GM19438 (cell line): ENCODE data around the gene EXOC3.
A peak's percentile ranks its signal among the peaks of the same experiment; 100 is the strongest.

Source experiments
- ATAC-seq: cut with Tn5 transposase; IDR thresholded peaks from one replicate; pipeline ENCODE4 v1.9.1; 2021; ENCODE audit warnings: low read depth; ENCODE audit not compliant: unreplicated experiment

EXOC3 gene

DNA sequence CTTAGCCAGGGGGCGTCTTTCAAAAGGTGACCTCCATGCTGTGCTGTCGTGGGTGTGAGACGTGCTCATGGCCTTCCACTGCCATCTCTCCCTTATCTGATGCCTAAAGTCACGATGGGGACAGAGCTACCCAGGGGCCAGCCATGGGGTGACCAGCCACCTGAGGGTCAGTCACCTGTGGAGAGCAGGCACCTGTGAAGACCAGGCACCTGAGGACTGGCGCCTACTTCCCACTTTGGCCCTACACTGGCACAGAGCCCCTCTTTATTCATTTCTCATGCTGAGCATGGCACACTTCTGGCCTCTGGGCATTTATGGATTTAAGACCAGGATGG, 6.4 kb upstream of the EXOC3 start:
- ATAC-seq = no peak

DNA sequence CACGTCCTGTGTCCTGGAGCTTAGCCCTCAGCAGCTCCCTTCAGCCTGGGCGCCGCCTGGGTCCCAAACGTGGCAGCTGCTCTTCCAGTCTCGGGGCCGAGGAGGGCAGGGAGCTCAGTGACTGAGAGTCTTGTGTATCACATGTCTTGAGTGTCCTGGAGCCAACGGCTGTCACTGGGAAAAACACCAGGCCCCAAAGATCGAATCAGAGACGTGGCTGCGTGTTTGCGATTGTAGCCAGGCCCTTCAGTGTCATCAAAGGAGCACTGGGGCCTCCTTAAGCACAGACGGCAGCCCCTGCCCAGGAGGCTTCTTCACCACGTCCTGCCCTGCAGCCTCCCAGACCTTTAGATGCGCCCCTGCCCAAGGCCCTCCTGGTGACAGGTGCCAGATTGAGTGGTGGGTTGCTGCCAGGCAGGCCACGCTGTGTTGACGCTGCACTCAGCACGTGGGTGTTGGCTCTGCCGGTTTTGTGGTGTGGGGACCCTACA, 5.7 kb upstream of the EXOC3 start:
- ATAC-seq = no peak

DNA sequence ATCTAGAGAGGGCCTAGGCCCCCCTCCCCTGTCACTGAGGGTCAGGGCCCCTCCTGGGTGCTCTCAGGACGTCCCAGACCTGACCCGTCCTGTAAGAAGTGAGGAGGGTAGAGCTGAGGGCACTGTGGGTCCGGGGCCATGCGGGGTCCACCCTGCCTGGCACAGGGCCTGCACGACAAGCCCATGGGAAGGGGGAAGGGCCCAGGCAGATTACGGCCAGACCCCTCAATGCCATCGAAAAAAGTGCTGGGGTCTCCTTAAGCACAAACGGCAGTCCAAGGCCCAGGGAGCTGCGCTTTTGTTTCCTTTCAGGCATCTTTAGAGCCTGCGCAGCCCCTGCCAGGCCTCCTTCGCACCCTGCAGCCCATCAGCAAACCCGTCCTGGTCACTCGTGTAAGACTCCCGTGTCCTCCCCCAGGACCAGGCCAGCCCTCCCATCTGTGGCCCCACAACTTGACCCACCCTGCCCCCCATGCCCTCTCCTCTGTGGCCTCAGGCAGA, 4.4 kb upstream of the EXOC3 start:
- no peak for ATAC-seq

DNA sequence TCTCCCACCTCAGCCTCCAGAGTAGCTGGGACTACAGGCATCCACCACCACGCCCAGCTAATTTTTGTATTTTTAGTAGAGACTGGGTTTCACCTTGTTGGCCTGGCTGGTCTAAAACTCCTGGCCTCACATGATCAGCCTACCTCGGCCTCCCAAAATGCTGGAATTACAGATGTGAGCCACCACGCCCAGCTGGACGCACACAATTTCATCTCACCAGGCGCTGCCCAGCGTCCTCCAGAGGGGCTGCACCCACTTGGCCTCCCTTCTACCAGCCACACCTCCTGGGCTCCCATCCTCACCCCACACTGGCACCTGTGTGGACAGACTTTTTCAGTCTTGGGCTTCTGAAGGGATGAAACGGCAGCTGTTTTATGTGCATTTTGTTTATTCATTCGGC, 3.8 kb upstream of the EXOC3 start:
- no peak for ATAC-seq

DNA sequence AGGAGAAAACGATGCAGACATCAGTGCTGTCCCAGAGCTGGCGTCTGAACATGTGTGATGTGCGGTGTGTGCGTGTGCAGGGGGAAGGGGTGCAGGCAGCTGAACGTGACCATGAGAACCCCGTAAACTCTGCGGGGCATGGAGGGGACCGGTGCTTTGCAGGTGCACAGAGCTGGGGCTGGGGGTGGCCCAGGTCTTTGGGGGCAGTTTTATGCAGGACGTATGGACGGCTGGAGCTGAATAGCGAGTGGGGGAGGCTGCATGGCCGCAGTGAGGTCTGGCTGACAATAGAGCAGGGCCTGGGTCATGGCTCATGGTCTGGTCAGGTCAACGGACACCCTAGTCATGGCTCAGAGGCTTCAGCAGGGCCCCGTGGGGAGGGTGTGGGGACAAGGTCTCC, 3.3 kb upstream of the EXOC3 start:
- no peak for ATAC-seq

- ATAC-seq = no peak
Observed at GRCh38 chr5:440401-441201, 2.4 kb upstream of the EXOC3 start.

GRCh38 chr5:441996-442334, 1.0 kb upstream of the EXOC3 start:
- ATAC-seq = no peak

GRCh38 chr5:443239-444151, 519 bp downstream of the EXOC3 start:
- peak; percentile 19 for ATAC-seq

- no peak for ATAC-seq
Observed at GRCh38 chr5:444226-444625, 1.2 kb downstream of the EXOC3 start.

DNA sequence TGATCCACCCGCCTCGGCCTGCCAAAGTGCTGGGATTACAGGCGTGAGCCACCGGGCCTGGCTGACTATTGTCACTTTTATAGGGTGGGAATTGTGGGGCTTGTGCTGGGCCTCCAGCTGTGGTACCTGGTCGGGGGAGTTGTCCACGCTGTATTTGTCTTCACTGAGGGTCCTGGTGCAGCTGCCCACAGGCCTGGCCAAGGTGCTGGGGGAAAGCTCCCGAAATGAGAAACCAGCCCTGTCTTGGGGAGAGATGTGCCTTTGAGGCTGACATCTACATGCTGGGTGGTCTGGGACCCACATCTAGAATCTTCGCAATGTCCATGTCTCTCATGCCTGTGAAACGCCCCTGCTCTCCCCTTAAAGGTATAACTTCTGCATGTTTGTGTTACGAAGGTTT, 2.6 kb downstream of the EXOC3 start:
- no peak for ATAC-seq

DNA sequence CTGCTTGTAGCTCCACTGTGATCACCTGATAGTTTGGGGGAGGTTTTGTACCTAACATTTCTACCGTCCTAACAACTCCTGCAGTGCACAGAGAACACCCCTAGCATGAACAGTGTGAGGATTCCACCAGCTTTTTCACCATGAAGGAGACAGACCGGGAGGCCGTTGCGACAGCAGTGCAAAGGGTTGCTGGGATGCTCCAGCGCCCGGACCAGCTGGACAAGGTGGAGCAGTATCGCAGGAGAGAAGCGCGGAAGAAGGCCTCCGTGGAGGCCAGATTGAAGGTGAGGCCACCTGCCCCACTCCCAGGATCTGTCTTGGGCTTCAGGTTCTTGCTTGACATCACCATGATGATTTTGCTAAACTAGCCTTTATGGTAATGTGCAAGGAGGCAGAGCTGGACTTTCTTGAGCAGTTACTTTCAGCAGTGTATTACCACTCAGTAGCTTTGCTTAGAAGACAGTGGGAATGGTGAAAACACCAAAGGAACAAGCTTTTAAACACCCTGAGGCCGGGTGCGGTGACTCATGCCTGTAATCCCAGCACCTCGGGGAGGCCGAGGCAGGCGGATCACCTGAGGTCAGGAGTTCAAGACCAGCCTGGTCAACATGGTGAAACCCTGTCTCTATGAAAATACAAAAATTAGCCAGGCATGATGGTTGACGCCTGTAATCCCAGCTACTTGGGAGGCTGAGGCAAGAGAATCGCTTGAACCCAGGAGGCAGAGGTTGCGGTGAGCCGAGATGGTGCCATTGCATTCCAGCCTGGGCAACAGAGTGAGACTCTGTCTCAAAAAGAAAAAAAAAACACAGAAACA, 3.3 kb downstream of the EXOC3 start:
- no peak for ATAC-seq

GRCh38 chr5:446883-447263, 3.9 kb downstream of the EXOC3 start:
- ATAC-seq = no peak

DNA sequence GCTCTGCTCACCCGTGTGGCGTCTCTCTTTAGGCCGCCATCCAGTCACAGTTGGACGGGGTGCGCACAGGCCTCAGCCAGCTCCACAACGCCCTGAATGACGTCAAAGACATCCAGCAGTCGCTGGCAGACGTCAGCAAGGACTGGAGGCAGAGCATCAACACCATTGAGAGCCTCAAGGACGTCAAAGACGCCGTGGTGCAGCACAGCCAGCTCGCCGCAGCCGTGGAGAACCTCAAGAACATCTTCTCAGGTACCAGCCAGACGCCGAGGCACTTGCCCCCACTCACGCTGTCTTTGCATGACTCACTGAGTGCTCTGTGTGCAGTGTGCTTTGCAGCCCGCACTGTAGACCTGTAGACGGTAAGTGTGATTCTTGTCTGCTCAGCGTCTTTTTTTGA, 4.5 kb downstream of the EXOC3 start:
- ATAC-seq = no peak

DNA sequence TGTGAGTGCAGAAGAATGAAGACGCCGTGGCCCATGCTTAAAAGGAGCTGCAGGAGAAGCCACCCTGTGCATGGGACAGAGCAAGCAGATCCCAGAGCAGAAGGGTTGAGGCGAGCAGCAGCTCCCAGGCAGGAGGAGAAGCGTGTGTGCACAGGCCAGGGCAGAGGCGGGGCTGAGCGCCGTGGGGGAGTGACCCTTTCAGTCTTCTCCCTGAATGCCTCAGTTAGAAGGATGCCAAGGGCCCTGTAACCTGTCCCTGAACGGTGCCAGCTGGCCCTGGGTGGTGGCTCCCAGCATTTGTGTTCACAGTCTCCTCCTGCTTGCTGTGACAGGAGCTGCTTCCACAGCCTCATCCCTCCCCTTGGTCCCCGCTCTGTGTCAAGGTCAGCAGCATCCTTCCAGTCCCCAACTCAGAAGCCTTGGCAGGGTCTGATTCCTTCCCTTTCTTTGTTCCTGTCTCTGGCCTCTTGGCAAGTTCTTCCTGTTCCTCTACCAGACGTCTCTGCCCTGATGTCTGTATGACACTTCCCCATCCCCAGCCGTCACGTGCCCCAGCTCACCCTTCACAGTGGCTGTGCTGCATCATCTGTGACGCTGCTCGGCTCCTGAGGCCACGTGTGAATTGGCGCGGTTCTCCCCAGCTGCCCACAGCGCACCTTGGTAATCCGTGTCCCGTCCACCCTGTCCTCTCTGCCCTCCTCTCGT, 5.2 kb downstream of the EXOC3 start:
- no peak for ATAC-seq

DNA sequence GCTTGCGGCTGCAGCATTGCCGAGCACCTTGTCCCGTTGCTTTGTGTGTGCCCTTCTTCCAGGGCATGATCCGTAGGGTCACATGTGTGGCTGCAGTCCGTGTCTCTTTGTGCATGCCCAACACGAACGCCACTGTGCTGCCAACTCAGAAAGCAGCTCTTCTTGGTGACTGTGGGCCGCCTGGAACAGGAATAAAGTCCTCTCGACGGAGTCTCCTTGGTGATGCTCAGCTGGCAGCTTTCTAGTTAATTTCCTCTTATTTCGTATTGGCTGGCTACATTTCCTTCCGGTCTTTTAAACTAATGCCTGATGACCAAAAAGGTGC, 5.8 kb downstream of the EXOC3 start:
- ATAC-seq = no peak

GRCh38 chr5:449151-449550, 6.2 kb downstream of the EXOC3 start:
- no peak for ATAC-seq

DNA sequence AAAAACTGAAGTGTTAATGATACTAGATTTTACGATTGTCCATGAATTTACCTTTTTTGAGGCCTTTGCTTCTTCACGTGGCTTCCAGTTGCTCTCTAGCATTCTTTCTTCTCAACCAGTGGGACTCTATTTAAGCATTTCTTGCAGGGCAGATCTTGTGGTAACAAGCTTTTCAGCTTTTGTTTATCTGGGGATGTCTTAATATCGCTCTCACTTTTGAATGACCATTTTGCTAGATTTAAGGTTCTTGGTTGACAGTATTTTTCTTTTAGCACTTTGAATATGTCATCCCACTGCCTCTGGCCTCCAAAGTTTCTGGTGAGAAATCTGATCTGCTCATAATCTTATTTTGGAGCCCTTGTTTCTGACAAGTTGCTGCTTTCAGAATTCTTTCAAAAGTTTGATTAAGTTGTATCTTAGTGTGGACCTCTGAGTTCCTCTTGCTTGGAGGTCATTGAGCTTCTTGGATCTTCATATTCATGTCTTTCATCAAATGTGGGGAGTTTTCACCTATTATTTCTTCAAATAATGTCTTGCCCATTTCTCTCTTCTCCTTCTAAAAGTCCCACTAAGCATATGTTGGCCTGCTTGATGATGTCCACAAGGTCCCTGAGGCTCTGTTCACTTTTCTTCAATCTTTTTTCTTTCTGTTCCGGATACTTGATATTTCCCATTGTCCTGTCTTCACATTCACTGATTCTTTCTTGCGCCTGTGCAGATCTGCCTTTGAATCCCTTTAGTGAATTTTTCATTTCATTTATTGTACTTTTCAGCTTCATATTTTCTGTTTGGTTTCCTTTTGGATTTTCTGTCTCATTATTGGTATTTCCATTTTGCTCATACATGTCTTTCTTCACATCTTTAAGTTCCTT, 8.8 kb downstream of the EXOC3 start:
- no peak for ATAC-seq

GRCh38 chr5:452978-453710, 10.2 kb downstream of the EXOC3 start:
- no peak for ATAC-seq
